ENCODE measurements around the gene NPAS2.

GRCh38 chr2:100954044-100954420 is 134.1 kb downstream of the NPAS2 start:
- no peak for TF ChIP-seq CTCF (conservative IDR thresholded peaks at IDR 0.05)
- no peak for TF ChIP-seq ZFX (IDR thresholded peaks at IDR 0.05)

All from C4-2B (cell line).